Osteoblast (primary cell): ENCODE measurements around the gene PAK4. TPM values are rescaled to one million over a fixed set of nuclear protein-coding genes. Genes with fewer than 3 reads are reported as not detected.

Experiments used
- DNase-seq: peaks from one replicate; pipeline ENCODE4 v3.0.0; 2011; ENCODE audit warnings: low spot score, mixed read lengths; ENCODE audit not compliant: insufficient read length; ENCODE audit errors: missing footprints
- H2AFZ ChIP-seq: 2 replicates; pipeline ENCODE4 v1.6.0; 2011; ENCODE audit warnings: mild to moderate bottlenecking, low read length
- H3K27ac ChIP-seq: 2 replicates; pipeline ENCODE4 v1.5.1; 2011; ENCODE audit warnings: mild to moderate bottlenecking, low read depth, low read length, moderate library complexity
- H3K27me3 ChIP-seq: 2 replicates; pipeline ENCODE4 v1.6.0; 2012; ENCODE audit warnings: mild to moderate bottlenecking, control low read depth, inconsistent platforms, low read length, moderate library complexity; ENCODE audit not compliant: insufficient read depth
- H3K36me3 ChIP-seq: 2 replicates; pipeline ENCODE4 v1.5.1; 2011; ENCODE audit warnings: mild to moderate bottlenecking, low read length, control low read depth, moderate library complexity; ENCODE audit not compliant: insufficient read depth
- H3K4me1 ChIP-seq: 2 replicates; pipeline ENCODE4 v1.5.1; 2011; ENCODE audit warnings: mild to moderate bottlenecking, low read length, control low read depth, moderate library complexity; ENCODE audit not compliant: insufficient read depth
- H3K4me2 ChIP-seq: 2 replicates; pipeline ENCODE4 v1.6.0; 2011; ENCODE audit warnings: mild to moderate bottlenecking, low read length; ENCODE audit not compliant: insufficient read depth
- H3K4me3 ChIP-seq: fragments of 200-600 bp; sonication (generic); 3 replicates; pipeline ENCODE4 v1.5.1; 2012; ENCODE audit warnings: mild to moderate bottlenecking, low read length, inconsistent platforms; ENCODE audit not compliant: insufficient read depth
- H3K79me2 ChIP-seq: 2 replicates; pipeline ENCODE4 v1.6.0; 2012; ENCODE audit warnings: mild to moderate bottlenecking, low read length, control low read depth, inconsistent platforms; ENCODE audit not compliant: insufficient read depth
- H3K9me3 ChIP-seq: 2 replicates; pipeline ENCODE4 v1.5.1; 2011; ENCODE audit warnings: low read depth, low read length, control low read depth
- H4K20me1 ChIP-seq: 2 replicates; pipeline ENCODE4 v1.6.0; 2012; ENCODE audit warnings: mild to moderate bottlenecking, low read length, control low read depth; ENCODE audit not compliant: insufficient read depth
- total RNA-seq: library from RNA; depleted of rRNA; stranded (reverse); fragments of >200 nt; gene quantifications from 2 replicates; pipeline ENCODE4 v1.2.3, GENCODE V29; 2012
- TF ChIP-seq, protein P1 (sequence below): IDR thresholded peaks from 2 replicates; pipeline ENCODE4 v1.5.1; 2011; ENCODE audit warnings: mild to moderate bottlenecking, low read depth, low read length, moderate library complexity; ENCODE audit errors: extremely low read depth

PAK4 gene
- total RNA-seq, 1 donor = 9.4 TPM

DNA sequence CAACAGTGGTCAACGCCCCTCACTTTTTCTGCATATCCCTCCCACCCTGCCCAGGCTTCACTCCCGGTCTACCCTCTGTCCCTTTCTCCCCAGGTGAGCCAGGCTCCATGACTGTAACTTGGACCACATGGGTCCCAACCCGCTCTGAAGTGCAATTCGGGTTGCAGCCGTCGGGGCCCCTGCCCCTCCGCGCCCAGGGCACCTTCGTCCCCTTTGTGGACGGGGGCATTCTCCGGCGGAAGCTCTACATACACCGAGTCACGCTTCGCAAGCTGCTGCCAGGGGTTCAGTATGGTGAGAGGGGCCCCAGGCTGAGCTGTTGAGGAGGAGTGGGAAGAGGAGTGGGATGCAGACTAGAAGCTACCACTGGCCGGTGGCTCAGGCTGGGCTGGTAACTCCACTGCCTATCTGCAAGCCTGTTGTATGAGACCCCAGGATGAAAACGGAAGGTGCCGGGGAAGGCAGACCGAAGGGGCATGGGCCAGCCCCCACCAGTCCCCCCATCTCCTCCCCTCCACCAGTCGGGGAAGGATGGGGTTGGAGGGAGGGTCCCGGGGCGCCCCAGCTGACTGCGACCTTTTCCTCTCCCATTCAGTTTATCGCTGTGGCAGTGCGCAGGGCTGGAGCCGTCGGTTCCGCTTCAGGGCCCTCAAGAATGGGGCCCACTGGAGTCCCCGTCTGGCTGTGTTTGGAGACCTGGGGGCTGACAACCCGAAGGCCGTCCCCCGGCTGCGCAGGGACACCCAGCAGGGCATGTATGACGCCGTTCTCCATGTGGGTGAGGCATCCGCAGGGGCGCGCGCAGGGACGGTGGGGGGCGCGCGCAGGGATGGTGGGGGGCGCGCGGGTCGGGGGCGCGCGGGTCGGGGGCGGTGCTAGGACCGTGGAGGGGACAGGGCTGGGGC is 27.0 kb upstream of the PAK4 start:
- peak; percentile 53 for DNase-seq
- Histone ChIP-seq H3K9me3 (no peaks in the 10 kb centered on the region), H3K27ac (no peak overlapping the region), H3K27me3 (no peaks in the 10 kb centered on the region), H3K36me3 (no peaks in the 10 kb centered on the region), H3K4me3 (peak overlapping the region; percentile 57), H3K79me2 (no peaks in the 10 kb centered on the region), H4K20me1 (no peaks in the 10 kb centered on the region), H3K4me2 (peak overlapping the region; percentile 51), H3K4me1 (peaks cover 7% of the 10 kb centered on the region), H2AFZ (peak overlapping the region; percentile 56)
- TF ChIP-seq, protein P1, sequence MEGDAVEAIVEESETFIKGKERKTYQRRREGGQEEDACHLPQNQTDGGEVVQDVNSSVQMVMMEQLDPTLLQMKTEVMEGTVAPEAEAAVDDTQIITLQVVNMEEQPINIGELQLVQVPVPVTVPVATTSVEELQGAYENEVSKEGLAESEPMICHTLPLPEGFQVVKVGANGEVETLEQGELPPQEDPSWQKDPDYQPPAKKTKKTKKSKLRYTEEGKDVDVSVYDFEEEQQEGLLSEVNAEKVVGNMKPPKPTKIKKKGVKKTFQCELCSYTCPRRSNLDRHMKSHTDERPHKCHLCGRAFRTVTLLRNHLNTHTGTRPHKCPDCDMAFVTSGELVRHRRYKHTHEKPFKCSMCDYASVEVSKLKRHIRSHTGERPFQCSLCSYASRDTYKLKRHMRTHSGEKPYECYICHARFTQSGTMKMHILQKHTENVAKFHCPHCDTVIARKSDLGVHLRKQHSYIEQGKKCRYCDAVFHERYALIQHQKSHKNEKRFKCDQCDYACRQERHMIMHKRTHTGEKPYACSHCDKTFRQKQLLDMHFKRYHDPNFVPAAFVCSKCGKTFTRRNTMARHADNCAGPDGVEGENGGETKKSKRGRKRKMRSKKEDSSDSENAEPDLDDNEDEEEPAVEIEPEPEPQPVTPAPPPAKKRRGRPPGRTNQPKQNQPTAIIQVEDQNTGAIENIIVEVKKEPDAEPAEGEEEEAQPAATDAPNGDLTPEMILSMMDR = no peak

- Histone ChIP-seq H3K79me2 (no peaks in the 10 kb centered on the region), H4K20me1 (no peaks in the 10 kb centered on the region), H2AFZ (no peak overlapping the region), H3K27ac (no peak overlapping the region), H3K36me3 (no peaks in the 10 kb centered on the region), H3K9me3 (no peaks in the 10 kb centered on the region), H3K27me3 (no peaks in the 10 kb centered on the region), H3K4me2 (peak overlapping the region; percentile 51), H3K4me3 (no peak overlapping the region), H3K4me1 (peaks cover under 1% of the 10 kb centered on the region)
- DNase-seq = peak; percentile 37
- TF ChIP-seq, protein P1 = no peak
Measured at GRCh38 chr19:39099341-39099740, 26.2 kb upstream of the PAK4 start.

- DNase-seq = peak; percentile 37
- Histone ChIP-seq H4K20me1 (no peaks in the 10 kb centered on the region), H3K79me2 (no peaks in the 10 kb centered on the region), H3K4me2 (no peak overlapping the region), H3K4me3 (no peak overlapping the region), H3K9me3 (no peaks in the 10 kb centered on the region), H3K27ac (no peak overlapping the region), H3K36me3 (no peaks in the 10 kb centered on the region), H3K27me3 (no peaks in the 10 kb centered on the region), H2AFZ (no peak overlapping the region), H3K4me1 (no peaks in the 10 kb centered on the region)
- TF ChIP-seq, protein P1 = no peak
Measured at GRCh38 chr19:39100500-39101166, 25.0 kb upstream of the PAK4 start.

- Histone ChIP-seq H2AFZ (no peak overlapping the region), H3K4me3 (no peak overlapping the region), H3K27ac (no peak overlapping the region), H3K9me3 (no peaks in the 10 kb centered on the region), H3K4me2 (no peak overlapping the region), H3K4me1 (no peaks in the 10 kb centered on the region), H3K36me3 (no peaks in the 10 kb centered on the region), H4K20me1 (no peaks in the 10 kb centered on the region), H3K27me3 (no peaks in the 10 kb centered on the region), H3K79me2 (no peaks in the 10 kb centered on the region)
- TF ChIP-seq, protein P1 = no peak
- peak; percentile 55 for DNase-seq
Measured at GRCh38 chr19:39103151-39103550, 22.4 kb upstream of the PAK4 start.
